Activated CD8-positive, alpha-beta memory T cell treated with anti-CD3 and anti-CD28 coated beads, Interleukin-2, amount 50 U/mL, for 1 hour (primary cell): ENCODE results near the gene TMEM106A.
"Not testable (repeated sequence)": the region's sequence is repeated elsewhere in the genome, so short reads cannot be mapped to it uniquely, and the experiment has no call there.

ENCODE experiments used
- DNase-seq: peaks from one replicate; pipeline ENCODE4 v3.0.0-alpha.2; 2020; ENCODE audit errors: extremely low read depth

TMEM106A gene, protein sequence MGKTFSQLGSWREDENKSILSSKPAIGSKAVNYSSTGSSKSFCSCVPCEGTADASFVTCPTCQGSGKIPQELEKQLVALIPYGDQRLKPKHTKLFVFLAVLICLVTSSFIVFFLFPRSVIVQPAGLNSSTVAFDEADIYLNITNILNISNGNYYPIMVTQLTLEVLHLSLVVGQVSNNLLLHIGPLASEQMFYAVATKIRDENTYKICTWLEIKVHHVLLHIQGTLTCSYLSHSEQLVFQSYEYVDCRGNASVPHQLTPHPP

DNA sequence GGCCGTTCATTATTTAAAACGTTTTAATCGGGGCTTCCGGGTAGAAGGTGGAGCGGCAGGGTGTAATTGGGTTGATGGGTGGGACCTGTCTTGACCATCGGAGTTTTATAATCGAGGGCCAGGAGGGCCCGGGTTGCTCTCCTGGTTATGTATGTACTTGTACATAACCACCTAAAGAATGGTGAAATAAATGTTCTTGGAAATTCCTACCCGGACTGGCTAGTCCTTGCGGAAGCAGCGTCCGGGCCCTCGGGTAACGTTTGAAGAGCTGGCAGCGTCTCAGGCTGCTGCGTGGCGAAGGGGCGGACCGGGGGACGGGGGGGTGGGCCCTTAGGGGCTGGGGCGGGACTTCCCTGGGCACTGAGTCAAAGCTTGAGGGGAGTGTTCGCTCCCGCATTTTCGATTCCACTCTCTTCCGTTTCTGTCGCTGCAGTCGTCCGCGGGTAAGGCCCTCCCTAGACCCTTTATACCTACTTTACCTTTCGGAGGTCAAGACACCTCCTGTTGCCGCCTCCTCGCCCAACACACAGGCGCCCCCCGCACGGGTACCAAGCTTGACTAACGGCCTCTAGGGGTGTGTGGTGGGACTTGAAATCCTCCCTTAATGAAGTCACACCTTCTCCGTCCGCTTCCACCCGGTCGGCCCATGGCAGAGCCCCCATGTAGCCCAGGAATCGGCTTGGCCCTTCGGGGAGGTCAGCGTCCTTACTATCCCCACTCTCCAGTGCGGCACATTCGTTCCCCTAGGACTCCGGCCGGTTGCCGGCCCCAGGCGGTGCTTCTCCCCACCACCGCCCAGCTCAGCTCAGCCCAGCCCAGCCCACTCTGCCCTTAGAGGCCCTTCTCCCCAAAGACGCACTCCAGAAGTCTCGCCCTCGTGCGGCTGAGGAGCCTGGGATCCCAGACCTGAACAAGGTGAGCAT lies at the start of gene TMEM106A:
Gene TMEM106A (plus strand): TSS at position 396 of the 923 bp plus-strand sequence. CDS start 1,167 bp downstream, outside the sequence.
- peak; percentile 50 for DNase-seq

DNA sequence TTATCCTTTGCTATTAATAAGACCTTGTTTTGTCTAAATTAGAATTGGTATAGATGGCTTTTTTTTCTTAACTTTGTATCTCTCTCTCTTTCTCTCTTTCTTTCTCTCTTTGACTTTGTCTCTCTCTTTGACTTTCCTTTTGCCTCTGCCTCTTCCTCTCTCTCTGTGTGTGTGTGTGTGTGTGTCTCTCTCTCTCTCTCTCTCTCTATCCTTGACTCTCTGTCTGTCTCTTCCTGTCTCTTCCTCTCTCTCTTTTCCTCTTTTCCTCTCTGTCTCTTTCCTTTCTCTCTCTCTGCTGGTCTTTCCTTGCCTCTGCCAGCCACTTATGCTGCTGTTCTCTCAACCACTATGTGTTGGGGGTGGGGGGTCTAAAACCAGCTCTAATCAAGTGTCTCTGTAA lies 45.7 kb upstream of the TMEM106A start:
- DNase-seq: not testable (repeated sequence)

DNA sequence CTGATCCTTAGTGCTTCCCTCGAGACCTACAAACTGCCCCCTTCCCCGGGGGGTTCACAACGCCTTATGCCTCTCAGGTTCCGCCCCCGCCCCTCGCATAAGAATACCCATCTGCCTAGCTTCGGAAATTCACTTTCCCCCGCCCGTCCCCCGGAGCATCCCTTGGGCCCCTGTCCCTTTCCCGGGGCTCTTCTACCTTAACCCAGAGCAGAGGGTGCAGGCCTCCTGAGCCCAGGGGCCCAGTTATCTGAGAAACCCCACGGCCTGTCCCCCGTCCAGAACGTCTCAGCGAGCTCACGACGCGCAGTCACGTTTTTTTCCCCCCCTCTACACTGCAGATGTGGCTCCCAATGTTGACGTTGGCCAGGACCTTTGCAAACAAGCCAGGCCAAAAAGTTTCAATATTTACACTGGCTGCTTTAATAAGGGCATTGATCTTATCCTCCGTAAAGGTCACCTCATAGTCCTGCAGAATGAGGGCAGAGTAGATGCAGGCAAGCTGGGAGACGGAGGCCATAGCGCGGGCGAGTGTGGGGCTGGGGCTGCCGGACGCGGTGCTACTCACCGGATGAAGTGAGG lies 42.0 kb upstream of the TMEM106A start:
- no peak for DNase-seq

DNA sequence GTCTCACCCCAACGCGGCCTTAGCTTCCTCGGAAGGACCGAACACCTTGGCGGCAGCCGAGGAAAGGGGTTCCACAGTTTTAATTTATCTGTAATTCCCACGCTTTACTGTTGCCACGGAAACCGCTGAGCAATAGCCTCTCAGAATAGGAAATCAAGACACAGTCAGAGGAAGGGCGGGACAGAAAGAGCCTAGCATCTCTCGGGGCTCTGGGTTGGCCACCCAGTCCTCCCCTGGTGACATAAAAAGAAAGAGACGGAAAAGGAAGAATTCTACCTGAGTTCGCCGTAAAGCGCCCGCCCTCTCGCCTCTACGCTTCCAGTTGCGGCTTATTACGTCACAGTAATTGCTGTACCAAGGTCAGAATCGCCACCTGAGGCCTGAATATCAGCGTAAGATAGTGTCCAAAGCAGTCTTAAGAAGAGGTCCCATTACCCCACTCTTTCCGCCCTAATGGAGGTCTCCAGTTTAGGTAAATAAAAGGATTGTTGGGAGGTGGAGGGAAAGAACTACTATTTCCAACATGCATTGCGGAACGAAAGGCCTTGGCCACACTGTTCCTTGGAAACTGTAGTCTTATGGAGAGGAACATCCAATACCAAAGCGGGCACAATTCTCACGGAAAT lies 41.4 kb upstream of the TMEM106A start:
- peak; percentile 72 for DNase-seq

DNA sequence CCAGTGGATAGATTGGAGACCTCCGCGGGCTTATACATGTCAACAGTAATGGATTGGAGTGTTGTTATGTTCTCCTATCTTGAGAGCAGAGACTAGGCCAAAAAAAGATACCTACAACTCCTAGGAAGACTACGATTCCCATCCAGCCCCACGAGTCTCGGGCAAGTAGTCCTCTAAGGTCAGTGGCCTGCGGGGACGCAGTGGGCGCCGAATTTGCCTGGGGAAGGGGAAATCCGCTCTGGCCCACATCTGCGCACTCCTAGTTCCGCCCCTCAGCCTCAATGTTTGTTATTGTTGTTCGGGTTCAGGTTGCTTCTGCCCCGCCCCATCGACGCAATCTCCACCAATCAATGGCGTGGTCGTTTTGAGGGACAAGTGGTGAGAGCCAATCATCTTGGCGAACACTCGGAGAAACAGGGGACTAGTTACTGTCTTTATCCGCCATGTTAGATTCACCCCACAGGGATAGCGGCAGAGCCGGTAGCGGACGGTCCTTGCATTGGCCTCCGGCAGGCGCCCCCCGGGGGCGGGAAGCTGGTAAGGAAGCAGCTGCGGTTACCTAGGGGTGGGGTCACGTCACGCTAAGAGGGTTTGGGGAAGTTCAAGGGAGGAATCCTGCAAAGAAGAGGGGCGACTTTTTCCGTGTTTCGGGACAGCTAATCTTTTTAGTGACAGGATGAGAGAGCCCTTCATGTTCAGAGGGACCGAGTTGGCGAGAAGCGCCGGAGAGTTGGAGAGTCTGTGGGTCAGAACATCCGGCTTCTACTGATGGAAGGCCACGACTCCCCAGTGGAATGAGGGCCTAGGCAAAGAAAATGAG lies 40.7 kb upstream of the TMEM106A start, which contains the start of gene NBR1:
Gene NBR1 (plus strand): TSS at position 449 of the 820 bp plus-strand sequence. CDS start 4,586 bp downstream, outside the sequence.
- peak; percentile 88 for DNase-seq

DNA sequence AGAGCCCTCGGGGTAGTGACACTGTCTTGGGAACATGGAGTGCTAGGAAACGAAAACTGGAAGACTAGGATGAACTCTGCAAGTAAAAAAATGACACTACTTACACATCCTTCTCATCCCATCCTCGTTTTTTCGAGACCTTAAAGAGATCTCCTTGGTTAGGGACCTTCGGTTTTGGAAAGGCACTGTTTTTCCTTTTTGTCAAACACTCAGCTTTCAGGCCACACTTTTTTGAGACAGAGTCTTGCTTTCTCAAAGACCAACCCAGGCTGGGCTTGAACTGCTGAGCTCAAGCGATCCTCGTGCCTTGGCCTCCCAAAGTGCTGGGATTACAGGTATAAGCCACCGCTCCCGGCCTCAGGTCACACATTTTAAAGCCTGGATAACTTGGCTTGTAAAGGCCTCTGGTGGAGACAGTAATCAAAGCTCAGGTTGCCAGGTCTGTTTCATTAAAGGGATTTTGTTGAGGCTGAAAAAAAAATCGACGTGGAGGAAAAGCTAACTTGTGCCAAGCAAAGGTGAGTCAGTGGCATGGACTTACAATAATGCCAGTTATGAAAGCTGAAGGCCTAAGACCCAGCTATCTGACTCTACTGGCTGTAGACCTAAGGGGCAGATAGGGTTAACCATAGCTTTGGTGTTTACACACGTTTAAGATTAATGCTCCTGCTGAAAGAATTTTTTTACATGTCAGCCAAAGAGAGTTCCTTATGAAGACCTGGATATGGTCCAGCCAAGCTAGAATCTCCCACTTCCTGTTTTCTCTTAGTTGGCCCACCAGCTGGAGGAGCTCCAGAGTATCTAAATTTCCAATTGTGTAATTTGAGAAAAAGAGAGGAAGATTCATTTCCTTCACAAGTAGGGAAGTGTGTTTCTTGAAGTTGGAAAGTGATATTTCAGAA lies 39.8 kb upstream of the TMEM106A start:
- no peak for DNase-seq

DNA sequence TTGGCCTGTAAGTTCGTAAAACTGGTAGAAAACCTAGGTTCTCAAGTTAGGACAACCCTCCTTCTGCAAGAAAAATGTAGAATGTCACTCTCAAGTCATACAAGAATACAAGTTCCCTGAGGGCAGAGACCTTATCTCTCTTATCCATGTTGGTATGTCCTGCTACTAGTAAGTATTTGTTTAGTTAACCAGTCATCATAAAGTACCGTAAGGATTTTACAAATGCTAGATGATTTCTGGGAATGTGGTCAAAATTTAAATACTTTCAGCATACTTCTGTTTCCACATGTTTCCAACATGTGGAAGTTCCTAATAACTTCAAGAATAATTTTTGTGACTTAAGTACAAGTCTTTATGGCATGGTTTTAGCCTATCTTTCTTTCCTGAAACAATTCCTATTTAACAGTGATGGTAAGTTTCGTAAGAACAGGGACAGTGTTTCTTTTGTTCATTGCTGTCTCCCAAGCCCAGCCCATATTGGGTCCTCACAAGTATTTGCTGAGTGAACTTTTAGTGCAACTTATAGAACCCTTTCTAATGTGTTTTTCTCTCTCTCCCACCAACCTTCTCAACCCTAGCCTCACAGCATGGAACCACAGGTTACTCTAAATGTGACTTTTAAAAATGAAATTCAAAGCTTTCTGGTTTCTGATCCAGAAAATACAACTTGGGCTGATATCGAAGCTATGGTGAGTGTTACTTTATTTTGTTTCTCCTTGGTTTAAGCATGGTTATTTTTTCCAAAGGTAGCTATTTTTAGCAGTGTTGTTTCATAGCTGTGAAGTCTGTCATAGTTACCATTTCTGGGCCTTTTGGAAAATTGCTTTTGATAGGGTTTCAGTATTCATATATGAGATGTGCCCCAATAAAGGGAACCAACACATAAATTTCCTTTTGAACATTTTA lies 36.2 kb upstream of the TMEM106A start:
- no peak for DNase-seq

DNA sequence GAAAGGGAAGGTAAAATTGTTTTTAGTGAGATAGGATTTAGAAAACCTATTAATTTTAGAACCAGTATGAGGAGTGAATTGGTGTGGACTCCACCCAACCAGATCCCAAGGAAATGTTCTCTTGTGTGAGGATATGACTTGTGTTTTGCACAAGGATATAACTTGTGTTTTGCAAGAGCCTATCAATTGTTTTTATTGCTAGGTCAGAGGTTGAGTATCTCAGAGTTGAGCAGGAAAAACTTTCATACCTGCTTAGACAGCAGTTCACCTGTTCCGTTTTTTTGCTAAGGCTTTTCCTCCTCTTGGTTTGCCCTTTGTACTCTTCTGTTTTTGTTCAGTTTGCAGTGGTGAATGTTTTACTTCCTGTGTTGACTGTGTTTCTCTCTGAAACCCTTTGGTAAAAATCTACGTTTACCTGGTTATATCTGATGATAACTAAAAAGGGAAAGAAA lies 35.5 kb upstream of the TMEM106A start:
- no peak for DNase-seq

DNA sequence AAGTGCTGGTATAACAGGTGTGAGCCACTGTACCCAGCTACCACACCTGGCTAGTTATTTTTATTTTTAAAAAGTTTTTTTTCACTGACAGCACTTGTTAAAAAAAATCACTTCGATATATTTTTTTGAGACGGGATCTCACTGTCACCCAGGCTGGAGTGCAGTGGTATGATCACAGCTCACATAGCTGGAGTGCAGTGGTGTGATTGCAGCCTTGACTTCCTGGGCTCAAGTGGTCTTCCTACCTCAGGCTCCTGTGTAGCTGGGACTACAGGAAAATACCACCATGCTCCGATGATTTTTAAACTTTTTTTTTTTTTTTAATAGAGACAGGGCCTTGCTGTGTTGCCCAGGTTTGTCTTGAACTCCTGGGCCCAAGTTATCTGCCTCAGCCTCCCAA lies 27.8 kb upstream of the TMEM106A start:
- DNase-seq: no peak

DNA sequence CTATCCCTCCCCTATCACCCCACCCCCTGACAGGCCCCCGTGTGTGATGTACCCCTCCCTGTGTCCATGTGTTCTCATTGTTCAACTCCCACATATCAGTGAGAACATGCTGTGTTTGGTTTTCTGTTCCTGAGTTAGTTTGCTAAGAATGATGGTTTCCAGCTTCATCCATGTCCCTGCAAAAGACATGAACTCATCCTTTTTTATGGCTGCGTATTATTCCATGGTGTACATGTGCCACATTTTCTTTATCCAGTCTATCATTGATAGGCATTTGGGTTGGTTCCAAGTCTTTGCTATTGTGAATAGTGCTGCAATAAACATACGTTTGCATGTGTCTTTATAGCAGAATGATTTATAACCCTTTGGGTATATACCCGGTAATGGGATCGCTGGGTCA lies 25.0 kb upstream of the TMEM106A start:
- not testable (repeated sequence) for DNase-seq

DNA sequence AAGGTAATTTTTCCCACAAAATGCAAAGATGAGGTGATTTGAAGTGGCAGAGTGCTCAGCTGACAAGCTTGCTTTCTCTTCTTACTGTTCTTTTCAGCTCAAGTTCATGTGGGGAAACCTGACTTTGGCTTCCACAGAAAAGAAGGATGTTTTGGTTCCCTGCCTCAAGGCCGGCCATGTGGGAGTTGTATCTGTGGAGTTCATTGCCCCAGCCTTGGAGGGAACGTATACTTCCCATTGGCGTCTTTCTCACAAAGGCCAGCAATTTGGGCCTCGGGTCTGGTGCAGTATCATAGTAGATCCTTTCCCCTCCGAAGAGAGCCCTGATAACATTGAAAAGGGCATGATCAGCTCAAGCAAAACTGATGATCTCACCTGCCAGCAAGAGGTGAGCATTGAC lies 18.4 kb upstream of the TMEM106A start:
- DNase-seq: no peak

DNA sequence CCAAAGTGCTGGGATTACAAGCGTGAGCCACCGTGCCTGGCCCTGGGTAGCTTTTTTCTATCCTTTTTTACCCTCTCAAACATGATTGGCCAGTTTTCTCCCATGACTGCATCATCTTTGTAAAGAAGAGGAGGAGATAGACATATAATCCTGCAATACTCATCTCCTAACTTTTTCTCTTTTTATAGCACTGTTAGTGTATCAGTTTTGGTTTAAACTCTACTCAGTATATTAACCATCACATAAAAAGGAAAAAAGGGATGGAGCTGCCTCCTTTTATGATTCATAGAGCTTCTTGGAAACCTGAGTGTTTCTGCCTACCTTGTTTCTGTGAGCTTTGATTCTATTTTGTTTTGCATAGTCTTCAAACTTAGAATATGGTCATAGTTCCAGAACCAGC lies 12.0 kb upstream of the TMEM106A start:
- DNase-seq: no peak

DNA sequence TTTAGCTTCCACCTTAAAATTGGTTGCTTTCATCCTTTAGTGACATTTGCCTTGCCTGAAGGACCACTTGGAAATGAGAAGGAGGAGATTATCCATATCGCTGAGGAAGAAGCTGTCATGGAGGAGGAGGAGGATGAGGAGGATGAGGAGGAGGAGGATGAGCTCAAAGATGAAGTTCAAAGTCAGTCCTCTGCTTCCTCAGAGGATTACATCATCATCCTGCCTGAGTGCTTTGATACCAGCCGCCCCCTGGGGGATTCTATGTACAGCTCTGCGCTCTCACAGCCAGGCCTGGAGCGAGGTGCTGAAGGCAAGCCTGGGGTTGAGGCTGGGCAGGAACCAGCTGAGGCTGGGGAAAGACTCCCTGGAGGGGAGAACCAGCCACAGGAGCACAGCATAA lies 11.5 kb upstream of the TMEM106A start:
- no peak for DNase-seq

DNA sequence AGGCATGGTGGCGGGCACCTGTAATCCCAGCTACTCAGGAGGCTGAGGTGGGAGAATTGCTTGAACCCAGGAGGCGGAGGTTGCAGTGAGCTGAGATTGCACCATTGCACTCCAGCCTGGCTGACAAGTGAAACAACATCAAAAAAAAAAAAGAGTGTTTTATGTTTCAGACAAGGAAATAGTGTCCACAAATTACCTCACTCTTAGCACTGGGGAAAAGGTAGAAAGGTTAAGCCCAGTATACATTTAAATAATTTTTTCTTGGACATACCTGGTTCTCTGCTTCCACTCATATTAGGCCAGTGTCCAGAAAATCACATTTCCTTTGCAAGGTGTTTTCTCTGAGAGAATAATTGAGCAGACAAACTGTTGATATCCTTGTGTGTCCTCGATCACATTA lies 8.7 kb upstream of the TMEM106A start:
- not testable (repeated sequence) for DNase-seq

DNA sequence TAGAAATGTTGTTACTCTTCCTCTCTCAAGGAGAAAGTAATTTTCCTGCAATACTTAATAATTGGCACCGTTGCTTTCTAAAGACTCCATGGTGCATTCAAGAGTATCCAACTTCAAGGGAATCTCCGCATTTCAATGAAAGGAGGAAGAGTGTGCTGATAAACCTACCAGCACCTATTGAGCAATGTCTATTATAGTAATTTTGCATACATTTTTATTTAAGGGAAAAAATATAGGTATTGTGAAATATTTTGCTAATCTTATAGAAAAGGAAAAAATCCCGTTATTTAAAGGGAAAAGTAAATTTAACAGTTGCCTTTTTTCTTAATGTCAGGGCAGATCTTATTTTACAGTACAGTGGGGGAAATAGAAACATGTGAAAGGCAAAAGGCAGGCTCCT lies 1.1 kb upstream of the TMEM106A start:
- DNase-seq: no peak

DNA sequence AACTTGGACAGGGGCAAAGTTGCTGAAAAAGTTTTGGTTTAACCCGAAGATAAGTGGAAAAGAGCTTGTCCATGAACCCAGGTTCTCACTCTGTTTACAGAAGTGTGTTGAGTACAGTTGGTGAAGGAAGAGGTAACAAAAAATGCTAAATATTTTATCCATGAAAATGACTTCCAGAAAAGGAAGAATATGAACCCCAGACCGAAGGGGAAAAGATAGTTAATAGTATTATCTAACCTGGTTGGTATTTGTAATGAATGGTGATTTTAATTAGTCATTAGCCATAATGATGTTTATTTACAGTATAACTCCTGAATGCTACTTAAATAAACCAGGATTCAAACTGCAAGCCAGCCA lies 574 bp upstream of the TMEM106A start:
- no peak for DNase-seq

DNA sequence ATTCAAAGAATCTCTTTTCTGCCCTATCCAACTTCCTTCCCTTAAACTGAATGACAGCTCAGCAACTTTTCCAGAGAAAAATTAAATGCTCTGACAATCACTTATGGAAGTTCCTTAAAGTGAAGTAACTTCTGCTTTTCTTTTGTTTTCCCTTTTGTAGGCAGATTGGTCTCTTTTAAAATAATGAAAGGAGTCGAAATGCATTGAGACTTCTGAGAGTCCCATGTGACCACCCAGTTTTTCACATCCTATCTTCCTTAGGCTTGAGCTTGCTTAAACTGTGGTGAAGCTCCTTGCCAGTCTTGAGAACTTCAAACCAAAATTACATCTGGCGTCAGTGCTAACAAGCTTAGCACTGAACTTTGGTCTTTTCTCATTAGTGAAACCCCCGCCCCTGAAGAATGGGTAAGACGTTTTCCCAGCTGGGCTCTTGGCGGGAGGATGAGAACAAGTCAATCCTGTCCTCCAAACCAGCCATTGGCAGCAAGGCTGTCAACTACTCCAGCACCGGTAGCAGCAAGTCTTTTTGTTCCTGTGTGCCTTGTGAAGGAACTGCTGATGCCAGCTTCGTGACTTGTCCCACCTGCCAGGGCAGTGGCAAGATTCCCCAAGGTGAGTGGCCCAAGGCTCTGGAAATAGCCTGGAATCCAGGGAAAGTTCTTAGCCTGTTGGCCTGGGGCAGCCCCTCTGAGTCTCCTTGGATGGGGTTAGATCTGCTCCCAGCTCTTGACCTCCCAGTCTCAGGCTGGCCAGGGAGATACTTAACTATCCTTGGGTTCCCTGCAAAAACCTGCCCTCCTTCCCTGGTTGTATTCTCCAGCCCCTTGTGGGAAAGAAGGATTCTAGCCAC lies 1.2 kb downstream of the TMEM106A start:
- DNase-seq: no peak

DNA sequence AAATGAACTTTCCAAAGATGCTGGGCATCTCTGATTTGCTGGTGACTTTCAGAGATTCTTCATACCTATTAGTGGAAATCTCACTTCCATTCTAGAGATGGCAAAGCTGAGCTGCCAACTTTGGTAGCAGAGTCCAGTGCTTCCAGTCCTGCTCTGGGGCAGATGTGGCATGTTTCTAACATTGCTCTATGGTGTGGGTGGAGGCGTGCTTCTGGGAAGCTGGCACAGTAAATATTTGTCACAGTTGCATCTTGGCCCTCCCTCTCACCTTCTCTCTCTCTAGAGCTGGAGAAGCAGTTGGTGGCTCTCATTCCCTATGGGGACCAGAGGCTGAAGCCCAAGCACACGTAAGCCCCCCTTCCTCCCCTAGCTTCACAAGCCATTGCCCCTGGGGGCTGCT lies 1.9 kb downstream of the TMEM106A start:
- DNase-seq: no peak
